ENCODE measurements around the gene RPS19. TPM values are rescaled to one million over a fixed set of nuclear protein-coding genes. Genes with fewer than 3 reads are reported as not detected.

Gene RPS19
- total RNA-seq, 1 experiment from 2014 or later: 2,593 TPM

DNA sequence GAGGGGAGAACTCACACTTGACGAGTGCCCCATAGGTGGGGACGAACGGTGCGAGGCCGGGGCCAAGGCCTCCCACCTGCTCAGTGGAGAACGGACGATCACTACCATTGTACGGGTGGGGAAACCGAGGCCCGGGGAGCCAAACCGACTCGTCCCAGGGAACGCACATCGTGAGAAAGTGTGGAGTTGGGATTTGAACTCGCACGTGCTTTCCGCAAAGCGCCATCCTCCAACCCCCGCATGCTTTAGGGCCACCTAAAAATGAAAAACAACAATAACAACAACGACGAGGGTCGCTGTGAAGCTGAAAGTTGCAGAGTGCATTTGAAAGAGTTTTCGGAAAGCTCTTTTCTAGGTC is 23.4 kb downstream of the RPS19 start:
- no peaks in the 10 kb centered on the region for H3K9me2 ChIP-seq (ENCODE audit: insufficient read depth)
- H2AFZ ChIP-seq: peak overlapping the region; percentile 94
- no peak for TF ChIP-seq EZH2 (IDR thresholded peaks at IDR 0.05; ENCODE audit: low read depth)
- TF ChIP-seq, protein P1, sequence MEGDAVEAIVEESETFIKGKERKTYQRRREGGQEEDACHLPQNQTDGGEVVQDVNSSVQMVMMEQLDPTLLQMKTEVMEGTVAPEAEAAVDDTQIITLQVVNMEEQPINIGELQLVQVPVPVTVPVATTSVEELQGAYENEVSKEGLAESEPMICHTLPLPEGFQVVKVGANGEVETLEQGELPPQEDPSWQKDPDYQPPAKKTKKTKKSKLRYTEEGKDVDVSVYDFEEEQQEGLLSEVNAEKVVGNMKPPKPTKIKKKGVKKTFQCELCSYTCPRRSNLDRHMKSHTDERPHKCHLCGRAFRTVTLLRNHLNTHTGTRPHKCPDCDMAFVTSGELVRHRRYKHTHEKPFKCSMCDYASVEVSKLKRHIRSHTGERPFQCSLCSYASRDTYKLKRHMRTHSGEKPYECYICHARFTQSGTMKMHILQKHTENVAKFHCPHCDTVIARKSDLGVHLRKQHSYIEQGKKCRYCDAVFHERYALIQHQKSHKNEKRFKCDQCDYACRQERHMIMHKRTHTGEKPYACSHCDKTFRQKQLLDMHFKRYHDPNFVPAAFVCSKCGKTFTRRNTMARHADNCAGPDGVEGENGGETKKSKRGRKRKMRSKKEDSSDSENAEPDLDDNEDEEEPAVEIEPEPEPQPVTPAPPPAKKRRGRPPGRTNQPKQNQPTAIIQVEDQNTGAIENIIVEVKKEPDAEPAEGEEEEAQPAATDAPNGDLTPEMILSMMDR (conservative IDR thresholded peaks at IDR 0.05): no peak
- no peaks in the 10 kb centered on the region for H3K27me3 ChIP-seq (ENCODE audit: insufficient read depth, low read depth)
- ChIA-PET CTCF (interaction anchor here (0.6 kb wide), 1 partner anchor 19 kb away, joined by 7 read pairs; no protein-coding TSS in a partner anchor), POLR2A (ENCODE audit: unreplicated experiment) (no interaction called here)
- H3K9me3 ChIP-seq (ENCODE audit: insufficient read depth, low read depth): no peaks in the 10 kb centered on the region
- no peak for DNase-seq
- H3K27ac ChIP-seq: no peak overlapping the region
- peaks cover 29% of the 10 kb centered on the region for H3F3A ChIP-seq (ENCODE audit: insufficient read depth, low read depth)
- TSS peak; percentile 24 for BruUV-seq (replicated peaks)
- peaks cover 39% of the 10 kb centered on the region for H3K79me2 ChIP-seq (ENCODE audit: low read depth)
- intact Hi-C loops (cut with micrococcal nuclease; ENCODE audit: unreplicated experiment): no loop called here
- peak overlapping the region; percentile 83 for H3K4me3 ChIP-seq
- H3K36me3 ChIP-seq (ENCODE audit: low read depth): no peaks in the 10 kb centered on the region; the same call in 1 of the 2 replicates
- 0 out of 2 replicates have a peak, but pooled peaks cover 4% of the 10 kb centered on the region for H4K20me1 ChIP-seq (ENCODE audit: insufficient read depth)
- peak overlapping the region; percentile 82 for H3K4me2 ChIP-seq
- peaks cover 29% of the 10 kb centered on the region for H3K4me1 ChIP-seq (replicated peaks; ENCODE audit: insufficient read depth)

DNA sequence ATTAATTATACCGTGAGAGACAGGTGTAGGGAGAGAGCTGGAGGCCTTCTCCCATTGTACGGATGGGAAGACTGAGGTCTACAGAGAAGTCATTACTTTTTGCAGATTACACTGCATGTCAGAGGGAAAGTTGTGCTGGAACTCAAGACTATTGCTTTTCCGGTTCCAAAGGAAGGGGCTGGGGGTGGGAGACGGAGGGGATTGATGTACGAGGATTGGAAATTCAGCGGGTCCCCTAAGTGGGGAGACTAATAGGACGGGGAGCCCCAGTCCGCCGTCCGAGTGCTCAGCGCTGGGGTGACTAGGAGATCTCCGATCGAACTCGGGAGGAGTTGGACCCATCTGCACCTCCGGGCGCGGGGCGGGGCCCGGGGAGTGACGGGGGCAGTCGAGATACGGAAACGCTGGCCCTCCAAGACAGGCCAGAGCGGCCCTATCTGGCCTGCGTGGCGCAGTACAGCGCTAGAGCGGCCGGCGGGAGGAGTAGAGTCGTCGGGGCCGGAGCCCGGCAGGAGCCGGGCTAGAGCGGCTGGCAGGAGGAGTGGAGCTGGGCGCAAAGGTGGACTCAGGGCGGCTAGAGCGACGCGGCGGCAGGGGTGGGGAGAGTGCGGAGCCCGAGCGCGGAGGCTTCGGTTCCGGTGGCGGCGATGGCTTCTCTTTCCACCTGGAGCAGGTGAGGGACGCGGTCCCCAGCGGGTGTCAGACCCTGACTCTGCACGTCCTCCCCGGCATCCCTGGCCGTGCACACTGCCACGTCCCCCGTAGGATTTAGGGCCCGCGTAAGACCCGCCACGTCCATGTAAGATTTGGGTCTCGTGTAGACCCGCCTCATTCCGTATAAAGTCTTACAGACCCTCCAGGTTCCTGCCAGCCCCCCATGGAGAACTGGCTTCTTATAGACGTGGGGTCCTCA is 24.0 kb downstream of the RPS19 start:
- Histone ChIP-seq H3K4me1 (replicated peaks; ENCODE audit: insufficient read depth) (peaks cover 31% of the 10 kb centered on the region), H2AFZ (peak overlapping the region; percentile 94), H3K27me3 (ENCODE audit: insufficient read depth, low read depth) (no peaks in the 10 kb centered on the region), H3K9me2 (ENCODE audit: insufficient read depth) (no peaks in the 10 kb centered on the region), H3K4me3 (peak overlapping the region; percentile 83), H3K36me3 (ENCODE audit: low read depth) (peaks cover 2% of the 10 kb centered on the region; the same call in 1 of the 2 replicates), H3K27ac (no peak overlapping the region), H3K4me2 (peak overlapping the region; percentile 82), H3K9me3 (ENCODE audit: insufficient read depth, low read depth) (no peaks in the 10 kb centered on the region), H3K79me2 (ENCODE audit: low read depth) (peaks cover 40% of the 10 kb centered on the region), H3F3A (ENCODE audit: insufficient read depth, low read depth) (peaks cover 29% of the 10 kb centered on the region), H4K20me1 (ENCODE audit: insufficient read depth) (0 out of 2 replicates have a peak, but pooled peaks cover 6% of the 10 kb centered on the region)
- peak; percentile 91 to 96 for DNase-seq
- intact Hi-C loops (cut with micrococcal nuclease; ENCODE audit: unreplicated experiment): loop anchor here (1.0 kb wide), 1 partner anchor 25 kb away; no protein-coding TSS in a partner anchor
- TSS peak; percentile 86 for BruUV-seq (replicated peaks)
- POLR2A ChIA-PET (ENCODE audit: unreplicated experiment): interaction anchor here (0.6 kb wide), 4 partner anchors 211 to 1946 kb away, joined by 3 read pairs; no protein-coding TSS in a partner anchor
- CTCF ChIA-PET: interaction anchor here (0.6 kb wide), 3 partner anchors 19 to 151 kb away, joined by 3 to 7 read pairs (median 3); no protein-coding TSS in a partner anchor
- no peak for TF ChIP-seq EZH2 (IDR thresholded peaks at IDR 0.05; ENCODE audit: low read depth)
- TF ChIP-seq, protein P1 (conservative IDR thresholded peaks at IDR 0.05): no peak

Measured in PC-9 (cell line).